Adipose tissue (tissue), 3 donors: ENCODE measurements around the gene CDK14. TPM values are rescaled to one million over a fixed set of nuclear protein-coding genes. Genes with fewer than 3 reads are reported as not detected.

ENCODE experiments used
- H3K27ac ChIP-seq: one replicate; pipeline ENCODE4 v1.5.1; 2013; ENCODE audit warnings: low read depth, low read length
- WGBS, 3 donors: extraction: QIAGEN DNeasy Blood & Tissue Kit; methylation state at CpG; one replicate each; pipeline ENCODE4 v1.1.7; 2013; 5-methylcytosine and 5-hydroxymethylcytosine counted together
- polyA plus RNA-seq, 3 donors: library from polyadenylated mRNA; stranded (reverse); fragments of 200-250 nt; gene quantifications; one replicate each; pipeline ENCODE4 v1.2.3, GENCODE V29; 2013
- donor health status: healthy with polysubstance abuse.
- donor health status: Bipolar disorder and iron deficiency.
- donor health status: healthy.

Gene CDK14
- polyA plus RNA-seq, 3 donors = 4.5 to 14.7 (median 5.2) TPM

DNA sequence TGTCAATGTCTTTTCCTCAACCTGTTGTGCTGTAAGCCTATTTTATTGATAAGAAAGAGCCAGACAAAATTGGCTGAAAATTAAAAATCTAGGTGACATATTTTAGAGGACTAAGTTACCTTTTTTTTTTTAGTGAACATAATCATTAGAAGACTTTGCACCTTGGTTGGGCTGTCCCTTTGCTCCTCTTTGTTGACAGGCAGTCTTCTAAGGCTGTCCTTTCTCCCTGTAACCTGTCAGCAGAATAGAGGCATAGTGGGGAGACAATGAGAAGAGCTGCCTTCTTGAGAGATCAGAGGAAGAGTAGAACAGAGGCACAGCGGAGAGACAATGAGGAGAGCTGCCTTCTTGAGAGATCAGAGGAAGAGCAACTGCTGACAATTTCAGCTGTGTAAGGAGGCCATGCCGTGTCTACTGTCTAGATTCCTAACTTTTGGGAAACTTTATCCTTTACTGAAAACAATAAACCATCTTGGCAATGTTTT is 429.8 kb downstream of the CDK14 start:
- H3K27ac ChIP-seq = no peak overlapping the region
- WGBS, 3 donors = 89 to 92% (median 91%) methylated on average over 2 of the region's 2 CpGs

- H3K27ac ChIP-seq = no peak overlapping the region
Observed at GRCh38 chr7:91029688-91030087, 433.6 kb downstream of the CDK14 start.

- WGBS, 3 donors = 65 to 81% (median 74%) methylated on average over 5 of the region's 5 CpGs
Observed at GRCh38 chr7:91030680-91031380, 434.7 kb downstream of the CDK14 start.

GRCh38 chr7:91031757-91032156 is 435.6 kb downstream of the CDK14 start:
- H3K27ac ChIP-seq = no peak overlapping the region
- 73 to 83% (median 78%) methylated on average over 4 of the region's 4 CpGs for WGBS, 3 donors

More at GRCh38 chr7:91030680-91031380, 434.7 kb downstream of the CDK14 start:
- no peak overlapping the region for H3K27ac ChIP-seq

GRCh38 chr7:91033574-91033973 is 437.5 kb downstream of the CDK14 start:
- 12 to 78% (median 68%) methylated on average over 2 of the region's 2 CpGs for WGBS, 3 donors
- H3K27ac ChIP-seq = no peak overlapping the region

GRCh38 chr7:91034459-91035368 is 438.6 kb downstream of the CDK14 start:
- H3K27ac ChIP-seq = no peak overlapping the region
- WGBS, 3 donors = 35 to 69% (median 63%) methylated on average over 1 of the region's 1 CpG

DNA sequence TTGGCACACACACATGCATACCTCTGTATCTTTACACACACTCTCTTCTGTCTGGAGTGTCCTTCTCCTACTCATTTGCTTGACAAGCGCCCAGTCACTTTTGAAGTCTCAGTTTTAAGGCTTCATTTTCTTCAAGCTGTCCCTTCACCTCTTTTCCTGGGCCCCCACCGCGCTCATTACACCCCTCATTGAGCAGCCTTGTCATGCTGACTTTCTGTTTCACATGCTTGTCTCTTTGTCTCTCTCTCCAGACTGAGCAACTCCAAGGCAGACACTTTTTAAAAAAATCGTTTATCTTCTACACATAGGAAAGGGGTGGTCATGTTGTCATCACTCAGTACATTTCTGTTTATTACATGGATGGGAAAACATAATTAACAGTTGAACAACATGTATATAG is 442.9 kb downstream of the CDK14 start:
- H3K27ac ChIP-seq = no peak overlapping the region
- WGBS, 3 donors = 91 to 95% (median 93%) methylated on average over 4 of the region's 4 CpGs

DNA sequence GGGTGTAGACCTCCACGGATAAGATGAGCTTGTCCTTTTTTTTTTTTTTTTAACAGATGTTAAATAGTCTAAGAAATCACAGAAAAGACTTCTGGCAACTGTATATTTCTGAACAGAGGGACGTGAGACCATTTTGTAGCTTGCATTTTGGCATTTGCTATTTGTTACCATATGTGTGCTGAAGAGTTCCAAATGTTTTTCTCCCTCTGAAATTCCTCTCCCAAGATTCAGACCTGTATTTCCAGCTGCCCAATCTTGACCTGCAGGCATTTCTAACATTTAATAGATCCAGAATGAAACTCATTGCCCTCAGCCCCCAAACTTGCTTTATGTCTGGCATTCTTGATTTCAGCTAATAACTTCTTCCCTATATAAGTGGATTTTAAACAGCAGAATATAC is 445.0 kb downstream of the CDK14 start:
- WGBS, 3 donors = 48 to 71% (median 63%) methylated on average over 2 of the region's 2 CpGs
- no peak overlapping the region for H3K27ac ChIP-seq

- H3K27ac ChIP-seq = no peak overlapping the region
- WGBS, 3 donors = 92 to 96% (median 93%) methylated on average over 8 of the region's 8 CpGs
Observed at GRCh38 chr7:91041901-91042484, 445.9 kb downstream of the CDK14 start.

GRCh38 chr7:91043186-91043585 is 447.1 kb downstream of the CDK14 start:
- WGBS, 3 donors = 79 to 88% (median 85%) methylated on average over 1 of the region's 1 CpG

GRCh38 chr7:91043924-91044645 is 448.0 kb downstream of the CDK14 start:
- 90 to 96% (median 91%) methylated on average over 6 of the region's 6 CpGs for WGBS, 3 donors
- H3K27ac ChIP-seq = no peak overlapping the region

More at GRCh38 chr7:91043186-91043585, 447.1 kb downstream of the CDK14 start:
- H3K27ac ChIP-seq = no peak overlapping the region

DNA sequence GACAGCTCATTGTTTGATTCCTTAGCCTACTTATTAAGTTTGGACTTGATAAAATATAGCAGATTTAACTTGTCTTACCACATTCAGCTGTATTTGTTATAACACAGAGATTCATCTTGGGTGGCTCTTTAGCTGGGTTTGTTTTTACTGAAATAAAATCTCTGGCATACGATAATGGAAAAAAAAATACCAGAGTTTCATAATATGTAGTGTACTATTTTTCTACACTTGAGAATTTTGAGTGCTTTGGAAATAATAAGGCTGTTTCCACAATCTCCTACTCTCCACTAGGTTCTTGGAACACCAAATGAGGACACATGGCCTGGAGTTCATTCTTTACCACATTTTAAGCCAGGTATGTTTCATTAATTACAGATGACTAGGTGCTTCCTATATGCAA is 449.5 kb downstream of the CDK14 start:
- H3K27ac ChIP-seq = no peak overlapping the region
- WGBS, 3 donors = 61 to 90% (median 70%) methylated on average over 1 of the region's 1 CpG

DNA sequence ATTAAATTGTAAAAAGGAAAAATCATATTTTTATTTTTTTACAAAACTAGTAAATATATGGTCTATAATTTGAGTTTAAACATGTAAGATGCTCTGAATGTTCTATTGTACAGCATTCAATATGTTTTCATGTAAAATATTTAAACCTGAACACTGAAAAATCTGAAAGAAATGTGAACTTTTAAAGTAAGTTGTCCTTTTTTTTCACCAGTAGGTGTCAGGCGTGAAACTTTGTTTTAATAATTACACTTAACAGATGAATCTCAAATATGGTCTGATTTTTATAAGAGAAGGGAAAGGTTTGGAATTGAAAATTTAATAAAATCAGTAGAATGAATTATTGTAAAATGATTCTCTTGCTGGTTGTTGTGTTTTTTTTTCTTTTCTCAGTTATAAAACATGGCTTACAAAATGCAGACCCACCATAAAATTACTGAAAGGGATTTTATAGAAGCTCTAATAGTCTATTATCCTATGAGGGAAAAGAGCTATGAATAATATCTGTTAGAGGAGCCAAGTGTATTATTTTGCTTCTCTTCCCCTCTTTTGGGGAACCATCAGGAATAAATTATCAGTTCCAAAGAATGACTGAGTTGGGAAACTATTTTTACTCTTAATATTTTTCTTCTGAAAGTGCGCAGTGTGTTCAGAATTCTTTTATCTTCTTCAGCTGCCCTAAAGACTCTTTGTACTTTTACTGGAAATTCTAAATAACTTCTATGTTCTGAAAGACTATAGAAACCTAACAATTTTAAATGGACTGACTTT is 450.4 kb downstream of the CDK14 start:
- WGBS, 3 donors = 63 to 83% (median 81%) methylated on average over 2 of the region's 2 CpGs
- H3K27ac ChIP-seq = no peak overlapping the region

DNA sequence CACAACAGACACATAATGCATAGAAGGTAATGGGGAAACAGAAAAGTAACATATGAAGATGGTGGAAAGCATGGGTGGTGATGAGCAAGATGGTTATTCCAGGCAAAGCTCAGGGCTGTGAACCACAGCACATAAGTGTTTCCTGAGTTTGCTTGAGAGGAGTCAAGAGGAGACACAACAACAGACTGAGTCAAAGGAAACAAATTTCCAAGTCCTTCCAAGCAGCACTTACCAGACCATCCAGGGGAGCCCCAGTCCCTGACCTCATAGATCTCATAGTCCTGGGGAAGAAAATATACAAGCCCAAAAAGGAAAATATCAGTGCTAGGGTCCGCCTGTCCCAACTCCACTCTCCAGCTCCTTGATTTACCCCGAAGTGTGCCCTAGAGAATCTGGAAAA is 451.5 kb downstream of the CDK14 start:
- 94 to 99% (median 96%) methylated on average over 2 of the region's 2 CpGs for WGBS, 3 donors
- no peak overlapping the region for H3K27ac ChIP-seq

DNA sequence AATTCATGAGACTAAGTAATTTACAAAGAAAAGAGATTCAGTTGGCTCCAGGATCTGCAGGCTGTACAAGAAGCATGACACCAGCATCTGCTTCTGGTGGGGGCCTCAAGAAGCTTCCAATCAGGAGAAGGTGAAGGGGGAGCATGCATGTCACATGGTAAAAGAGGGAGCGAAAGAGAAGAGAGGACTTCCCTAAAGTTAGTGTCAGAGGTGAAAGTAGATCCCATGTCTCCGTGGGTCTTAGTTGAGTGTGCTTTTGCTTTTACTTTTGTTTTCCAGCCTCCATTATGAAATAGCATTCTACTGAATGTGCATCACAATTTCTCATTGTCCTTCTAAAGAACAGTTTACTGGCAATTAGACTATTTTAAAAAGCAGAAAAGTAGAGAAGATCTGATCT is 454.6 kb downstream of the CDK14 start:
- WGBS, 3 donors = 48 to 85% (median 54%) methylated on average over 2 of the region's 2 CpGs
- H3K27ac ChIP-seq = no peak overlapping the region

- WGBS, 3 donors = 93 to 96% (median 93%) methylated on average over 3 of the region's 3 CpGs
Observed at GRCh38 chr7:91051966-91052365, 455.8 kb downstream of the CDK14 start.

GRCh38 chr7:91054374-91054773 is 458.3 kb downstream of the CDK14 start:
- no peak overlapping the region for H3K27ac ChIP-seq
- 72 to 91% (median 79%) methylated on average over 2 of the region's 2 CpGs for WGBS, 3 donors

More at GRCh38 chr7:91051966-91052365, 455.8 kb downstream of the CDK14 start:
- no peak overlapping the region for H3K27ac ChIP-seq

DNA sequence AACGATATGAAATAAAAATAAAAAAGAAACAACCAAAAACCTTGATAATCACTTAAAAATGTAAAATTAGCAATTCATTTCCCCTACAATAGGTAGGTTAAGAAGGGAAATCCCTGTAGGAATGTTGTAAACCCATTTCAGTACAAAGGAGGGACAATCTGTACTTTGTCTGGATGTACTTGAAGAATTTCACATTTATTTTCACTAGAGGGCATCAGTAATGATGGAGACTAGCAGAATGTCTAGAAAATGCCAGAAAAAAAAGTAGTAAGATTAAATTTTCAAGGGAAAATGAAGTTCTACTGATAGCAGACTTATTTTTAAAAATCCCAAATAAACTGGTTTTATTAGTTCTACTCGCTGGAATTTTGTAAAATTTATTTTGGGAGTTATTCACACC is 459.1 kb downstream of the CDK14 start:
- H3K27ac ChIP-seq = no peak overlapping the region
- 75 to 98% (median 91%) methylated on average over 2 of the region's 2 CpGs for WGBS, 3 donors
